GM12865 (cell line): ENCODE measurements around the gene ZNF772.
A peak's percentile ranks its signal among the peaks of the same experiment; 100 is the strongest.

ENCODE experiments used
- DNase-seq: peaks from one replicate; pipeline ENCODE4 v3.0.0; 2010; ENCODE audit warnings: low read depth
- H3K4me3 ChIP-seq: 2 replicates; pipeline ENCODE4 v1.5.1; 2011; ENCODE audit warnings: mild to moderate bottlenecking, low read depth, low read length, control low read depth
- CTCF ChIP-seq: IDR thresholded peaks from 2 replicates; pipeline ENCODE4 v1.5.1; 2011; ENCODE audit warnings: low read length, control low read depth, low read depth, inconsistent platforms; ENCODE audit not compliant: insufficient read depth; ENCODE audit errors: missing control alignments

Gene ZNF772

GRCh38 chr19:57473646-57474045 lies 3.7 kb downstream of the ZNF772 start:
- peak; percentile 5 for DNase-seq

DNA sequence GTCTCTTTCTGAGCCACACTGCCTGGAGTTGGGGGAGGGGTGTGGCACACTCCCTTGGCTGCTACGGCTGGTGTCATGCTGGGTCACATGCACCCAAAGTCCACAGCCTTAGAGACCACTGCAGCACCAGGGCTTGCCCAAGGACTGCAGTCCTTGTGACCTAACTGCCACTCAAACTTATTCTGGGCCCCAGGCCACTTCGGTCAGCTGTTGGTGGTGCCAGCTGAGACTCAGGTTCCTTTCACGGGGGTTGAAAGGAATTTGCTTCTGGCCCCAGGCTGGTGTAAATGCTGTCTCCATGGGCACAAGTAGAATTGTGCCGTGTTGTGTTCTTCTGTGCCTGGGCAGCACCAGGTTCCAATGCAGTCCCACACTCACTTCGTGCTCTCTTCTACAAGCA lies 10.9 kb downstream of the ZNF772 start:
- H3K4me3 ChIP-seq = no peak overlapping the region
- no peak for DNase-seq
- TF ChIP-seq CTCF = no peak

More at GRCh38 chr19:57473646-57474045, 3.7 kb downstream of the ZNF772 start:
- no peak for TF ChIP-seq CTCF
- H3K4me3 ChIP-seq = no peak overlapping the region

- H3K4me3 ChIP-seq = no peak overlapping the region
- peak; percentile 62 for DNase-seq
- TF ChIP-seq CTCF = peak; percentile 46
These were observed 11.5 kb downstream of the ZNF772 start for GRCh38 chr19:57465680-57466381.

- no peak overlapping the region for H3K4me3 ChIP-seq
- no peak for TF ChIP-seq CTCF
- DNase-seq = no peak
These were observed 25.1 kb downstream of the ZNF772 start for GRCh38 chr19:57452307-57452706.

- no peak for TF ChIP-seq CTCF
- no peak overlapping the region for H3K4me3 ChIP-seq
- no peak for DNase-seq
These were observed 34.2 kb downstream of the ZNF772 start for GRCh38 chr19:57443121-57443696.

DNA sequence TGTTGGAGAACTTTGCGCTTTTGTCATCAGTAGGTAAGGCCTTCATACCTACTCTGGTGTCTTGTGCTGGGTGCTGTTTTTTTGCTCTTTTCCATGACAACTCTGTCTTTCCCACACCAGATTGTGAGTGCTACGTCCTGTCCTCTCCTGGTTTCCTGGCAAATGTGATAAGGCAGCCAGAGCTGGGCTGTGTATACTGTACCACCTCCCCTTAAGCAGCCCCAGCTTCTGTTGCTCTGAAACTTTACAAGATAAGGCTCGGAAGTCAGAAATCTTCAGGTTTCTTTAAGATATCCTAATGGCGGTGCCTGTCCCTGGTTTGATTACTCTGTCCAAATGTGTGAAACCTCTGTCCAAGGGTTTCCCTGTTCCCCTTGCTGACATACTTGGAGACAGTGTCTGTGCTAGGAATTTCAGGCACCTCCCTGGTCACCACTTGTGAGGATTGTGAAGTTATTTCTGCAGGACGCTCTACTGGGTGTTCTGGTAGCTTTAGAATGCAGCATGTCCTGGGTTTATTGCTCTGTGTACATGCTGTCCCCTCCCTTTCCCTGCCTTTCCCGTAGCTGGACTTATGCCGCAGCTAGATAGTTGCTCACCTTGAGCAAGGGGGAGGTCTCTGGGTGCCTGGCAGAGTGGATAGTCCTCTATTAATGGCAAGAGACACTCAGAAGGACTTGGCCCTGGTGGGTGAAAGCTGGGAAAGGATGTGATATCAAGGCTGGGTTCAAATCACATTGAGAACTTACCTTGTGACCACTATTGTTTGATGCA lies 35.2 kb downstream of the ZNF772 start:
- TF ChIP-seq CTCF = no peak
- no peak for DNase-seq
- no peak overlapping the region for H3K4me3 ChIP-seq

- no peak for DNase-seq
- TF ChIP-seq CTCF = no peak
- H3K4me3 ChIP-seq = no peak overlapping the region
These were observed 38.4 kb downstream of the ZNF772 start for GRCh38 chr19:57438925-57439324.
